HL-60/S4 (cell line): ENCODE data around the gene AKAP7.
"Not testable (repeated sequence)": the region's sequence is repeated elsewhere in the genome, so short reads cannot be mapped to it uniquely, and the experiment has no call there.

Experiments used
- in situ Hi-C: fragments of 300-500 bp; cut with MboI; formaldehyde crosslinking; loops from 2 replicates; pipeline ENCODE4 v1.14.3; 2022; ENCODE audit warnings: low sequenced_read_pairs

Gene AKAP7

DNA sequence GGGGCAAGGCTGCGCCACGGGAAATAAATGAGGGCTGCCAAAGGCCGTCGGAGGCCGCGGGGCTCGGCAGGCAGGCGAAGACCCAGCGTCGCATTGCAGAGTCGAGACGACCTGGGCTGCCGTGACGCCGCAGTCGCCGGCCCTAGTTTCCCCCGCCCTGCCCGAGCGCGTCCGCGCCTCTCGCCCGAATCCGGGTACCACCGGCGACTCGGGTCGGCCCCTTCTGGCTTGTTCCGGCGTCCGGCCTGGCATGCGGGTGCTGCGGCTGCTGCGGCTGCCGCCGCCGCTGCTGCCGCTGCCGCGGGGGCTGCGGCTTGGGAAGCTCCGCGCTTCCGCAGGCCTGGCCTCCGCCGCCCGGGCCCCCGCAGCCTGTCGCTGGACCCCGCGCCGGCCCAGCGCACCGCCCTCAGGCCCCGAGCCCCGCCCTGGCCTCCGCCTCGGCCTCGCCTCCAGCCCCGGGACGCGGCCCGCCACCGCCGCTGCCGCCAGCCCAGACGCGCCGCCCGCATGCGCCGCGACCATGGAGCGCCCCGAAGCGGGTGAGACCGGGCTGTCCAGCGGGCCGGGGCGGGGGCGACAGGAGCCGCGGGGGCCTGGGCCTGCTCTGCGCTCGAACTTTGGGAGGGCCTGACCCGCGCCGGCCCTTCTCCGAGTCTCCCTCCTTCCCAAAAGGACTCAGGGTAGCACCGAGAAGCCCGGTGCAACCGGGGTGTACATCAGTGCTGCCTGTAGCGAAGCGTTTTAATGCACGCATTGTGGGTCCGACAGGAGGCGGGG, at the start of gene AKAP7:
AKAP7 (plus strand) TSS at position 224 of the 777 bp plus-strand sequence; CDS start at position 521, 297 bp downstream.
- in situ Hi-C loops, result no loop called here

DNA sequence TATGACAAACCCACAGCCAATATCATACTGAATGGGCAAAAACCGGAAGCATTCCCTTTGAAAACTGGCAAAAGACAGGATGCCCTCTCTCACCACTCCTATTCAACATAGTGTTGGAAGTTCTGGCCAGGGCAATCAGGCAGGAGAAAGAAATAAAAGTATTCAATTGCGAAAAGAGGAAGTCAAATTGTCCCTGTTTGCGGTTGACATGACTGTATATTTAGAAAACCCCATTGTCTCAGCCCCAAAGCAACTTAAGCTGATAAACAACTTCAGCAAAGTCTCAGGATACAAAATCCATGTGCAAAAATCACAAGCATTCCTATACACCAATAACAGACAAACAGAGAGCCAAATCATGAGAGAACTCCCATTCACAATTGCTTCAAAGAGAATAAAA, 44.9 kb upstream of the AKAP7 start:
- in situ Hi-C loops, result not testable (repeated sequence)

DNA sequence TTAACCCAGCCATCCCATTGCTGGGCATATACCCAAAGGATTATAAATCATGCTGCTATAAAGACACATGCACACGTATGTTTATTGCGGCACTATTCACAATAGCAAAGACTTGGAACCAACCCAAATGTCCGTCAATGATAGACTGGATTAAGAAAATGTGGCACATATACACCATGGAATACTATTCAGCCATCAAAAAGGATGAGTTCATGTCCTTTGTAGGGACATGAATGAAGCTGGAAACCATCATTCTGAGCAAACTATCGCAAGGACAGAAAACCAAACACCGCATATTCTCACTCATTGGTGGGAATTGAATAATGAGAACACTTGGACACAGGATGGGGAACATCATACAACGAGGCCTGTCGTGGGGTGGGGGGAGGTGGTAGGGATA, 43.3 kb upstream of the AKAP7 start:
- in situ Hi-C loops, result not testable (repeated sequence)

DNA sequence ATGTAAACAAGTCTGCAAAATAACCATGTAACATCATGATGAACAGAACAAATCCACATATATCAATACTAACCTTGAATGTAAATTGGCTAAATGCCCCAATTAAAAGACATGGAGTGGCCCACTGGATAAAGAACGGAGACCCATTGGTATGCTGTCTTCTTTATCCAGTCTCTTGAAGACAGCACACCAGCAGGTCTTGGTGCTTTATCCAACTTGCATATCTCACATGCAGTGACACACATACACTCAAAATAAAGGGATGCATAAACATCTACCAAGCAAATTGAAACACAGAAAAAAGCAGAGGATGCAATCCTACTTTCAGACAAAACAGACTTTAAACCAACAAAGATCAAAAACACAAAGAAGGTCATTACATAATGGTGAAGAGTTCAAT, 41.9 kb upstream of the AKAP7 start:
- in situ Hi-C loops, result no loop called here

DNA sequence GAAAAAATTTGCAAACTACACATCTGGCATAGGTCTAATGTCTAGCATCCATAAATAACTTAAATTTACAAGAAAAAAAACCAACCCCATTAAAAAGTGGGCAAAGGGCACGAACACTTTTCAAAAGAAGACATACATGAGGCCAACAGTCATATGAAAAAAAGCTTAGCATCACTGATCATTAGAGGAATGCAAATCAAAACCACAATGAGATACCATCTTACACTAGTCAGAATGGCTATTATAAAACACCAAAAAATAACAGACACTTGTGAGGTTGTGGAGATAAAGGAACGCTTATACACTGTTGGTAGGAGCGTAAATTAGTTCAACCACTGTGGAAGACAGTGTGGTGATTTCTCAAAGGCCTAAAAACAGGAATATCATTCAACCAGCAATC, 38.5 kb upstream of the AKAP7 start:
- in situ Hi-C loops, result no loop called here

DNA sequence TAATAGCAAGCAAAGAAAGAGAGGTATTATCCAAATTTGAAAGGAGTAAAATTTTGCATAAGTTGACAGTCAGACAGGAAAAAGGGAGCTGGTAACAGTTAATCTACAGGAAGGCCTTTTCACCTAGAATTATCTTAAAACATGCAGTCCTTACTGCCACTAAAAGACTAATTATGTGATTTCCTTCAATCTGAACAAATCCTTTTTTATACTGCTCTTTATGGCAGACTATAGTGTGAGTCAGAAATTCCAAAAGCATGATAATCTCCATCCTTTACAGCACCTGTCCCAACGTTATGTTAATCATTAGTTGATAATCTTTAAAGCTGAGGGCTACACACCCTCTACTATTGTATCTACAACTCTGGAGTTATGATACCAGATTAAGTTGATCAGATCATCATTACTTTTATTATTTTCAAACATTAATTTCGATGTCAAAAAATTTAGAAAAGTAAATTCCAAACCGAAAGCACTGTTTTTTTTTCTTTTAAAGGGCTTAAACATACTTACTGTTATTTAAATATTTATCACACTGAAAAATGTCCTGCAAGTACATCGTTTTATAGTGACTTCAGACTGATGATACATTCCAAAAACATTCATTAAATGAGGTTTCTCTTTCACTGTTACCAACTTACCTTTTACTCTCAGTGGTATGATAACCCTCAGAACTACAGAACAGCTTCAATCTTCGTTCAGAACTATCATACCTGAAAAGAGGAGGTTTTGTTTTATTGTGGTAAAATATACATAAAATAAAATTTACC, 33.2 kb upstream of the AKAP7 start:
- in situ Hi-C loops, result no loop called here

DNA sequence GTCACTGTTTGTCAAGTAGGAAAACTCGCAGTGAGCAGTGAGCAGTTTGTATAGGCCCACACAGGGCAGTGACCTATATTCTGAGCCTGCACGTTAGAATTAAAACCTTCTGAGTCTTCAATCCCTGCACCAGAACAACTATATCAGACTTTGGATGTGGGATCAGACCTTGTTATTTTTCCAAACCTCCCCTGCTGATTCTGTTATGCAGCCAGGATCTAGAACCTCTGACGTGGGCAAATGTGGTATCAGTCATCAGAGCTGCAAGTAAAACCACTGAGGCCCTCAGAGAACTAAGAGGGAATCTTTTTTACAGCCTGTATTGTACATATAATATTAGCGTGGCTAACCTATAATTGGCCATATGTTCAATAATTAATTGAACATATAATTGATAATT, 32.0 kb upstream of the AKAP7 start:
- in situ Hi-C loops, result no loop called here

DNA sequence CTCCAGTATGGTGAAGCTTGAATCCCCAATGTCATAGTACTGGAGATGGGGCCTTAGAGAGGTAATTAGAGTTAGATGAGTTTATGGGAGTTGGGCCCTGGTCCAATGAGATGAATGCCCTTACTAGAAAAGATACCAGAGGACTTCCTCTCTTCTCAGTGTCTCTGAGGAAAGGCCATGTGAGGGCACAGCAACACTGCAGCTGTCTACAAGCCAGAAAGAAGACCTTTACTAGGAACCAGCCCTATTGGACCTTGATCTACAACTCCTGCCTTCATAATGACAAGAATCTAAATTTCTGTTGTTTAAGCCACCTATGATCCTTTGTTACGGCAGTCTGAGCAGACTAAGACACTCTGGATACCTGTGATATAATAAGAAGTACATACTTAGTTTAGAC, 31.4 kb upstream of the AKAP7 start:
- in situ Hi-C loops, result no loop called here

DNA sequence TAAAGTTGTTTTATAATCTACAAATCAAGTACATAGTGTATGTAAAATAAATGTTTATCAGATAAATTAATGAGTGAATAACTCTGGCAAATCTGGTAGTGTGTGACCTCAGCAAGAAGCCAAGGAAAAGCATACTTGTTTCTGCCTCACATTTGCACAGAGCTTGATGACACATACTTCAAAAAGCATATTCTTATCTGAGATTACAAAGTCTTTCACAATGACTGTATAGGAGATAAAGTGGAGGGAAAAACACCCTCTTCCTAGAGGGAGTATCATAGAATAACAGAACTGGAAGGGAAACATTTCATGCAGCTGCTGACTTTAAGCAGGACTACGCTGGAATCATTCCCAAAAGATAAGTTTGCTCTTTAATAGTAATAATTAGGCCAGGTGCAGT, 28.1 kb upstream of the AKAP7 start:
- in situ Hi-C loops, result no loop called here

DNA sequence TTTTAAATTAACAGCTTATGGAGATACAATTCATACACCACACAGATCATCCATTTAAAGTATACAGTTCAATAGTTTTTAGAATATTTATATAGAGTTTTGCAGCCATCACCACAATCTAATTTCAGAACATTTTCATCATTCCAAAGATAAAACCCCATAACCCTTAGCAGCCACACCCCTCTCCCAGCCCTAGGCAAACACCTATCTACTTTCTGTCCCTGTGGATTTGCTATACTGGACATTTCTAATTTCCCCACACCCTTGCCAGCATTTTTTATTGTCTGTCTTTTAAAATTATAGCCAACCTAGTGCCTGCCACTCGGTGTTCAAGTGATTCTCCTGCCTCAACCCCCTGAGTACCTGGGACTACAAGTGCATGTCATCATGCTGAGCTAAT, 23.0 kb upstream of the AKAP7 start:
- in situ Hi-C loops, result no loop called here

DNA sequence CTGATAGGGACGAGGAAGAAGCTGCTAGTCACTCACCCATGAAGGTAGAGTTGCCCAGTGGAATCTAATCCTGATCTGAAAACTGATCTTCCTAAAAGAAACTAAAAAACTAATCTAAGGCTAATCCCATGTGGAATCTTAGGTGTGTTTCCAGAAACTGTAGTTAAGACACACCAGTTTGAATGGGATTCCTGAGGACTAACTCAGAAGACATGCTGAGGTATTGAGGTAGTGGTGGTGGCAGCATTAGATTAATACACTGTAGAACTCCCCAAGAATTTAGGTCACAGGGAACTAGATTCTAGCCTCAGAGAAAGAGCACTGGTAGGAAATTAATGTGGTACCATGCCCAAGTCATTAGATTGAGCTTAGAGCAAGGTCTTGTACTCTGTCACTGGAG, 19.6 kb upstream of the AKAP7 start:
- in situ Hi-C loops, result no loop called here

DNA sequence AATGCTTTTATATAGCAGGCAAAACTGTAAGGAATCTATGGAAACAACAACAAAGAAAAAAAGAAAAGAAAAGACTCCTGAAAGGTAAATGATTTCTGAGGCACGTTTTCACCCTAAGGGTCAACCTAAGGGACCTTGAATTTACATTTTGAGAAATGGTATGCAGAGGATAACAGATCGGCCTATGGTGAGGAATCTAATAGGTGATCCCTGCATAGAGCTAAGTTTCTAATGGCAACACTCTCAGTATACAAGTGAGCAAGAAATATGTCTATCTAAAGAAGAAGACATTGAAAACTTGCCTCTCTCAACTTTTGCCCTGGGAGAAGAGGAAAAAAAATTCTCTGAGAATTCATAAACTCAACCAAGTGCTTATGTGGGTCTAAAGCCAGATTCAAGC, 18.9 kb upstream of the AKAP7 start:
- in situ Hi-C loops, result no loop called here

DNA sequence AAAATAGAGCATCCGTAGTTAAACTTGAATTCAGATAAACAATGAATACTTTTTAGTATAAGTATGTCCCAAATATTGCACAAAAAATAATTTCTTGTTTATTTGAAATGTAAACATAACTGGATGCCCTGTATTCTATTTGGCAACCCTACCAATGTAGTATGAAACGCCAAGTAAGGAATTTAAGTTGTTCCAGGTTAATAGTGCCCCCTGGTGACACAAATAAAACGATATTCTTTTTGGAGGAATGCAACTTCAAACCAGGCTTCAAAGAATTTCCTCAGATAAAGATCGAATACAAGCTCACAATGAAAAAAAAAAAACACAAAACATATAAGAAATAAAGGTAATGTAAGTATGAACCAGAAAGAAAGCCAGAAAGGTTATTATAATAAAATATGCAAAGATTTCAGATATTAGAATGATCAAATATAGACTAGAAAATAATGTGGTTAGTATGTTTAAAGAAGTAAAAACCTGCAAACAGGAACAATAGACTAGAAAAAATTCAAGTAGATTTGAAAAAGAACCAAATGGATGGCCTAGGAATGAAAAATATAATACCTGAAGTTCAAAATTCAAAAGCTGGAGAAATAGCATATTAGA, 18.4 kb upstream of the AKAP7 start:
- in situ Hi-C loops, result no loop called here

DNA sequence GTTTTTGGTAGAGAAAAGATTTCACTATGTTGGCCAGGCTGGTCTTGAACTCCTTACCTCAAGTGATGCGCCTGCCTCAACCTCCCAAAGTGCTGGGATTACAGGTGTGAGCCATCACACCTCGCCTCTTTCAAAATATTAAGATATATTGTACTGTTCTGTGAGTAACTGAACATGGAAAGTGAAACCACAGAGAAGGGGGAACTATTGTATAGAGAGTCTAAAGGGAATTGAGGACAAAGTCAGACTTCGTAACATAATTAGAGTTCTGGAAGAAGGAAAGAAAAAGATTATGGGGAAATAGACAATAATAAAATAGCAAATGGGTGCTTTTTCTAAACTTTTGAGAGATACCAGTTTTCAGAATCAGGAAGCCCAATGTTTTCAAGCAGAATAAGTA, 17.4 kb upstream of the AKAP7 start:
- in situ Hi-C loops, result no loop called here

DNA sequence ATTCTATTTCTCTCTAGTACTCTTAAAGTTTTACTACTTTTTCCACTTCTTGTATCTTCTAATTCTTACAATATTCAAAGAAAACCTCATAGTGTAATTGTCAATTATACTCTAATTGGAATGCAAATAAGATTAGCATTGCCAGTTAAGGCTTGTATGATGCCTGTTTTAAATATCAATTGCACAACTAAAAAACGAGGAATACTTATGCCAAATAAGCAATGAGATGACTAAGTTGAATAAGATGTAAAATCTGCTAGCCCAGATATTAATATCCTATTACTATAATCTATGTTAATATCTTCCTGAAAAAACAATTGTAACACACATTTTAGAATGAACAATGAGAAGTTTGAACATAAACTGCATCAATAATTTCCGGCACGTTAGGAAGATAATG, 13.3 kb upstream of the AKAP7 start:
- in situ Hi-C loops, result loop anchor here (10.0 kb wide), 1 partner anchor 237 kb away; no protein-coding TSS in a partner anchor

DNA sequence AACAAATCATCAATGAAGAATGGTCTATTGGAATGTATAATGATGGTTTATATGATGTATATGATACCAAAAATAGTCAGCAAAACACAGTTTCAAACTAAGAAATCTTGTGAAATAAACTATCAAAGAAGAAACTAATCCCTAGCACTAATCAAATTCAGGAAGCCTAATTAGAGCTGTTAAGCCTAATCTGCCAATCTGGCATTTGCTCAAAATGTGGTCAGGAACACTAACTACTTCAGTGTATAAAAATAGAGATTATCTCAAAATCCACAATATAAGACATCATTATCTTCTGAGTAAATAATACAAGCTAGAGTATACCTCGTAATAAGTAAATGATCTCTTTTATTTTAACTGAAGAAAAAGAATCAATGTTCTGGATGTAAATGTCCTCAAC, 12.8 kb upstream of the AKAP7 start:
- in situ Hi-C loops, result loop anchor here (10.0 kb wide), 1 partner anchor 238 kb away; no protein-coding TSS in a partner anchor

DNA sequence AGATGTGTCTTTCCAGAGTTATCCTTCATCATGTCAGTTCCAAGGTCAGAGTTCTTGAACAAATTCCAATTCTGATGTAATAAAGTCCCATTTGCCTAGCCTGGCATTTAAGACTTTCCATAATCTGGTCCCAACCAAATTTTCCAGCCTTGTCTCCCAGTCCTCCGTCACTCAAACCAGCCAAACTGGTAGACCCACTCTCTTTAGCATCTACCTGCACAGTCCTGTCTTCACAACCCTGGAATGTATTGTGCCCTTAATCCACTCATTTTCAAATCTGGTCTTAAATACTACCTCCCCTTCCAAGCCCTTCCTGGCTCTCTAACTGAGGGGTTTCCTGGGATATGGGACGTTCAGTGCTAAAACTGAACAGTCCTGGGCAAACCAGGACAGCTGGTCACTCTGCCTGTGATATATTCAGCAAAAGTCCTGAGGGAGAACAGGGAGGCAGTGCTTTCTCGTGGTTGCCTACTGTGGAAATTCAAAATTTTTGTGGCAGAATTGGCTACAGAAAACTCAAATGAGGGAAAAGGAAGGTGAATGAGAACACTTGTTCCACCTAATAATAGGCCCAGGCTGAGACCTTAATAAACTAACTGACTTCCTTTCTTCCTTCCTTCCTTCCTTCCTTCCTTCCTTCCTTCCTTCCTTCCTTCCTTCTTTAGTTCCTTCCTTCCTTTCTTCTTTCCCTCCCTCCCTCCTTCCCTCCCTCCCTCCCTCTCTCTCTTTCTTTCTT, 10.8 kb upstream of the AKAP7 start:
- in situ Hi-C loops, result loop anchor here (10.0 kb wide), 1 partner anchor 240 kb away; no protein-coding TSS in a partner anchor

DNA sequence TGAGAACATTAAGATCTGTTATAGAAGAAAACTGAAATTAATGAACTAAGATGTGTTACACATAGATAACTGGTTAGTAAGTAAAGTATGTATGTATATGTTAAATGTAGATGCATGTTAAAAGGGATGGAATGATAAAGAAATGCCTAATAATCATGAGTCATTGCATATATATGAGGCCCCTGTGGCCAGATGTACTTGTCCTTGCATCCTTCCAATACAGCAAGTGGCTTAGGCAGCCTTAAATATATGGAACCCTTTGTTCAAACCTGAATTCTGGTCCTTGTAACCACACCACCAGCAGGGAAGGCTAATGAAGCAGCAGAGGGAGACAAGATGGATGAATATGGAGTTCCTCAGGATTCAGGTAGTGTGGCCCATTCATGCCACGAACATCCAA, 9.8 kb upstream of the AKAP7 start:
- in situ Hi-C loops, result loop anchor here (10.0 kb wide), 1 partner anchor 241 kb away; no protein-coding TSS in a partner anchor

DNA sequence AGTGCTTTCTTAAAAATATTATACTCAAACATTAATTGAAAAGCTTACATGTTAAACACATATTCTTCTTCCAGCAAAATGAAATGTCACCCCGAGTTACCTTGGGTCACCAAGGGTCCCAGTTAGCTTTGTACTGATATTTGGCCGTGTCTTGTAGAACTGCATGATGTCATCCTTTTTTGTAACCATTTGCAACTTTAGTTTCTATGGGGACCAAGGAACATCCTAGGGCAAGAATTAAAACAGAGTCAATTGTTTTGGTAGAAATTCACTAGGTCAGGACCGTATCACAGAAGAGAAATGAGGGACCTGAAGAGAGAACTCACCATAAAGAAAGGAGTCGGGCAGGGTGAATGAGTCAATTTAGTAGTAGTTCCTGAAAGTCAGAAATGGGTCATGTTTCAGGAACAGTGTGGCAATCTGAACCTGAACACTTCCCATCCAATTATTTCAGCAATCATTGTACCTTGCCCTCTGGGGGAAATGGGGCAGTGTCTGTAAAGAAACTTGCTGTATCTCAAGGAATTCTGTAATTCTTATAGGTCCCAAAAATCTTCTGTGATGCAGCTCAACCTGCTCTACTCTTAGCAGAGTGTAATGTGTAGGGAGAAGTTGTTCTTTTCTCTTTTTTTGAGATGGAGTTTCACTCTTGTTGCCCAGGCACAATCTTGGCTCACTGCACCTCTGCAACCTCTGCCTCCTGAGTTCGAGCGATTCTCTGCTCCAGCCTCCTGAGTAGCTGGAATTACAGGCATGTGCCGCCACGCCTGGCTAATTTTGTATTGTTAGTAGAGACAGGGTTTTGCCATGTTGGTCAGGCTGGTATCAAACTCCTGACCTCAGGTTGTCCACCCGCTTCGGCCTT, 5.3 kb upstream of the AKAP7 start:
- in situ Hi-C loops, result loop anchor here (10.0 kb wide), 1 partner anchor 245 kb away; no protein-coding TSS in a partner anchor

DNA sequence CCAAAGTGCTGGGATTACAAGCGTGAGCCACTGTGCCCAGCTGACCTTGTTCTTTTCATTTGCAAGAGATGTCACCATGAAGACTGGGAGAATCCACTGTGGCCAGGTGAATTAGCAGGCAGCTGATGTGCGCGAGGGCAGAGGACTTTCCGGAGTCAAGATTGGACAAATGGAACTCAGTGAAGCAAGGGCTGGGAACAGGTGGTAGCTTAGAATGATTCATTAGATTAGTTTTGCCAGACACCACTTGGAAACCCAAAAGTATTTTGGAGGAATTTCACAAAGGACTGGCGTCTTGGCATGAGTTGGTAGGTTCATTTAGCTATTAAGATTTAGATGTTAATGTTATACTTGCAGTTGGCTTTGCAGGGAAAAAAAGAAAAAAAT, 4.7 kb upstream of the AKAP7 start:
- in situ Hi-C loops, result no loop called here
